ENCODE data around the gene DDX39A. TPM values are rescaled to one million over a fixed set of nuclear protein-coding genes. Genes with fewer than 3 reads are reported as not detected.

Gene DDX39A
- total RNA-seq, 4 donors from 2014 or later: 31.4 to 55.5 (median 43.4) TPM

- ATAC-seq: no peak
- no peak for TF ChIP-seq POLR2AphosphoS5 (IDR thresholded peaks at IDR 0.05)
- no peak for TF ChIP-seq POLR2A (IDR thresholded peaks at IDR 0.05)
- no peak for TF ChIP-seq CTCF (IDR thresholded peaks at IDR 0.05)
- TF ChIP-seq EP300 (IDR thresholded peaks at IDR 0.05): no peak
- Histone ChIP-seq H3K36me3 (peaks cover 0 to 60% of the 10 kb centered on the region in 2 donors), H3K9me3 (no peaks in the 10 kb centered on the region), H3K27ac (no peak overlapping the region), H3K4me1 (peaks cover 0 to 4% (median 0%) of the 10 kb centered on the region in 3 donors), H3K4me3 (no peak overlapping the region), H3K27me3 (no peaks in the 10 kb centered on the region)
- WGBS, 2 donors (ENCODE audit: low coverage in 1 of 2): 80% methylated on average over 1 of the region's 5 CpGs; no CpG with 5 or more reads in 1 of the 2 donors
These were observed 28.6 kb downstream of the DDX39A start for GRCh38 chr19:14390548-14390947.

GRCh38 chr19:14385492-14385891, 33.6 kb downstream of the DDX39A start:
- H3K36me3 ChIP-seq: peaks cover 0 to 9% of the 10 kb centered on the region in 2 donors
- no peaks in the 10 kb centered on the region for H3K27me3 ChIP-seq
- no peaks in the 10 kb centered on the region for H3K9me3 ChIP-seq
- no peak for ATAC-seq
- peak overlapping the region in 2 of 4 donors; percentile 87 to 89 for H3K27ac ChIP-seq
- WGBS, 2 donors (ENCODE audit: low coverage in 1 of 2): 56% methylated on average over 7 of the region's 11 CpGs; no CpG with 5 or more reads in 1 of the 2 donors
- no peak overlapping the region for H3K4me3 ChIP-seq
- TF ChIP-seq POLR2AphosphoS5 (IDR thresholded peaks at IDR 0.05) (no peak), EP300 (IDR thresholded peaks at IDR 0.05) (no peak), CTCF (IDR thresholded peaks at IDR 0.05) (no peak), POLR2A (IDR thresholded peaks at IDR 0.05) (no peak)
- H3K4me1 ChIP-seq: peaks cover 0 to 54% (median 18%) of the 10 kb centered on the region in 3 donors

- peak overlapping the region; percentile 27 to 63 for H3K4me3 ChIP-seq
- TF ChIP-seq POLR2AphosphoS5 (IDR thresholded peaks at IDR 0.05) (peak; percentile 23), EP300 (IDR thresholded peaks at IDR 0.05) (no peak)
- 0 to 15% methylated on average over 3 to 5 of the region's 10 CpGs for WGBS, 2 donors (ENCODE audit: low coverage in 1 of 2)
- no peaks in the 10 kb centered on the region for H3K9me3 ChIP-seq
- H3K36me3 ChIP-seq: peaks cover 0 to 5% of the 10 kb centered on the region in 2 donors
- peaks cover 0 to 70% (median 22%) of the 10 kb centered on the region in 3 donors for H3K4me1 ChIP-seq
- no peaks in the 10 kb centered on the region for H3K27me3 ChIP-seq
- peak; percentile 55 for ATAC-seq
- H3K27ac ChIP-seq: peak overlapping the region; percentile 74 to 89 (median 87)
These were observed 35.2 kb downstream of the DDX39A start for GRCh38 chr19:14383661-14384555.

- H3K27me3 ChIP-seq: no peaks in the 10 kb centered on the region
- H3K27ac ChIP-seq: peak overlapping the region; percentile 78 to 91 (median 88)
- 0% methylated on average over 2 of the region's 18 CpGs; no CpG with 5 or more reads in 1 of the 2 donors for WGBS, 2 donors (ENCODE audit: low coverage in 1 of 2)
- no peak for TF ChIP-seq POLR2AphosphoS5 (IDR thresholded peaks at IDR 0.05)
- peak in 1 of 4 experiments; percentile 8 for TF ChIP-seq CTCF (IDR thresholded peaks at IDR 0.05)
- no peaks in the 10 kb centered on the region for H3K9me3 ChIP-seq
- H3K4me3 ChIP-seq: peak overlapping the region; percentile 63 to 74
- no peak for ATAC-seq
- no peaks in the 10 kb centered on the region for H3K36me3 ChIP-seq
- peaks cover 0 to 83% (median 22%) of the 10 kb centered on the region in 3 donors for H3K4me1 ChIP-seq
These were observed 37.3 kb downstream of the DDX39A start for GRCh38 chr19:14381689-14382474.

Data from gastroesophageal sphincter (tissue), 4 donors.